ENCODE measurements around the gene LHFPL3. TPM values are rescaled to one million over a fixed set of nuclear protein-coding genes. Genes with fewer than 3 reads are reported as not detected.

LHFPL3 gene
- total RNA-seq, 1 experiment from 2014 or later = not detected

DNA sequence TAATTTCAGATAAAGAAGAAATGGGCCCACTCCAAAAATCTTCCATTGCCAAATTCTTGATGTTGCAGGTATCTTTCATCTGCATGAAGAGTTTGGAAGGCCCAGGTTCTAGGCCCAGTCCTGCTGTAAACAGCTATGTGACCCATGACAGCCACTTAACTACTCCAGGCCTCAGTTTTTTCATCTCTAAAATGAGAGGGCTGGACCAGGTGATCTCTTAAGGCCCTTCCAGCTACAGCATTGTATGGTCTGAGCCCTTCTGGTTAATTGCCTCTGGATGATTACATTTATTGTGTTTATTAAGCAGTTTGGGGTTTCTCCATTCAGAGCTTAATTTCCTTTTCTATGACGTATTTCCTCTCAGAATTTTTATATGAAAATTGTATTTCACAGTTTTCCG, 494.8 kb downstream of the LHFPL3 start:
- ChIA-PET CTCF (no interaction called here), POLR2A (ENCODE audit: unreplicated experiment) (no interaction called here)
- H3F3A ChIP-seq (ENCODE audit: insufficient read depth, low read depth) = peaks cover 5% of the 10 kb centered on the region; the same call in 1 of the 2 replicates
- H4K20me1 ChIP-seq (ENCODE audit: insufficient read depth) = no peaks in the 10 kb centered on the region
- intact Hi-C loops (cut with micrococcal nuclease; ENCODE audit: unreplicated experiment) = no loop called here
- no peak overlapping the region for H3K4me2 ChIP-seq
- no peak for TF ChIP-seq EZH2 (IDR thresholded peaks at IDR 0.05; ENCODE audit: low read depth)
- TF ChIP-seq, protein P1, sequence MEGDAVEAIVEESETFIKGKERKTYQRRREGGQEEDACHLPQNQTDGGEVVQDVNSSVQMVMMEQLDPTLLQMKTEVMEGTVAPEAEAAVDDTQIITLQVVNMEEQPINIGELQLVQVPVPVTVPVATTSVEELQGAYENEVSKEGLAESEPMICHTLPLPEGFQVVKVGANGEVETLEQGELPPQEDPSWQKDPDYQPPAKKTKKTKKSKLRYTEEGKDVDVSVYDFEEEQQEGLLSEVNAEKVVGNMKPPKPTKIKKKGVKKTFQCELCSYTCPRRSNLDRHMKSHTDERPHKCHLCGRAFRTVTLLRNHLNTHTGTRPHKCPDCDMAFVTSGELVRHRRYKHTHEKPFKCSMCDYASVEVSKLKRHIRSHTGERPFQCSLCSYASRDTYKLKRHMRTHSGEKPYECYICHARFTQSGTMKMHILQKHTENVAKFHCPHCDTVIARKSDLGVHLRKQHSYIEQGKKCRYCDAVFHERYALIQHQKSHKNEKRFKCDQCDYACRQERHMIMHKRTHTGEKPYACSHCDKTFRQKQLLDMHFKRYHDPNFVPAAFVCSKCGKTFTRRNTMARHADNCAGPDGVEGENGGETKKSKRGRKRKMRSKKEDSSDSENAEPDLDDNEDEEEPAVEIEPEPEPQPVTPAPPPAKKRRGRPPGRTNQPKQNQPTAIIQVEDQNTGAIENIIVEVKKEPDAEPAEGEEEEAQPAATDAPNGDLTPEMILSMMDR (conservative IDR thresholded peaks at IDR 0.05) = no peak
- no peaks in the 10 kb centered on the region for H3K4me1 ChIP-seq (replicated peaks; ENCODE audit: insufficient read depth)
- no peaks in the 10 kb centered on the region for H3K9me2 ChIP-seq (ENCODE audit: insufficient read depth)
- H3K27ac ChIP-seq = no peak overlapping the region
- no peaks in the 10 kb centered on the region for H3K9me3 ChIP-seq (ENCODE audit: insufficient read depth, low read depth)
- no peaks in the 10 kb centered on the region for H3K79me2 ChIP-seq (ENCODE audit: low read depth)
- DNase-seq = no peak
- no peaks in the 10 kb centered on the region for H3K36me3 ChIP-seq (ENCODE audit: low read depth)
- peaks cover 32% of the 10 kb centered on the region; the same call in 1 of the 2 replicates for H3K27me3 ChIP-seq (ENCODE audit: insufficient read depth, low read depth)
- 0 out of 2 replicates have a peak overlapping the region, but pooled peaks have one; percentile 58 for H2AFZ ChIP-seq
- no peak overlapping the region for H3K4me3 ChIP-seq
- BruUV-seq (replicated peaks) = no TSS peak

DNA sequence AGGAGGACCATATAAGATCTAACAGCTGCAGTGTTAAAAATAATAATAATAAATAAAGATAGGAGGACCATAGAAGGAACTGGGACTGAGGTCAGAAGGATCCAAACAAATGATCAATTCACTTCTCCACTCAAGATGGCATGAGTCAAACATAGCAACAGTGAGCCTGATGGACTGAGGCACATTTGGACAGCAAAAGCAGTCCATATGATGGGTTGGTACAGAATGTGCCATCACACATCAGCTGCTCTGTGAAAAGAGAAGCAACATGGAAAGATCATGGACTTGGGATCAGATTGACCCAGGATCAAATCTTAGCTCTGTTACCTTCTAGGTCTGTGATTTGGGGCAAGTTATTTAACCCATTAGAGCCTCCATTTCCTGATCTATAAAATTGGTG, 496.7 kb downstream of the LHFPL3 start:
- peaks cover 13% of the 10 kb centered on the region; the same call in 1 of the 2 replicates for H3K27me3 ChIP-seq (ENCODE audit: insufficient read depth, low read depth)
- H3K9me2 ChIP-seq (ENCODE audit: insufficient read depth) = no peaks in the 10 kb centered on the region
- no peaks in the 10 kb centered on the region for H3K9me3 ChIP-seq (ENCODE audit: insufficient read depth, low read depth)
- ChIA-PET CTCF (no interaction called here), POLR2A (ENCODE audit: unreplicated experiment) (no interaction called here)
- no peaks in the 10 kb centered on the region for H4K20me1 ChIP-seq (ENCODE audit: insufficient read depth)
- H2AFZ ChIP-seq = no peak overlapping the region
- no peaks in the 10 kb centered on the region for H3K79me2 ChIP-seq (ENCODE audit: low read depth)
- H3K36me3 ChIP-seq (ENCODE audit: low read depth) = no peaks in the 10 kb centered on the region
- no peaks in the 10 kb centered on the region for H3K4me1 ChIP-seq (replicated peaks; ENCODE audit: insufficient read depth)
- H3K4me2 ChIP-seq = no peak overlapping the region
- H3K4me3 ChIP-seq = no peak overlapping the region
- BruUV-seq (replicated peaks) = no TSS peak
- peaks cover 5% of the 10 kb centered on the region; the same call in 1 of the 2 replicates for H3F3A ChIP-seq (ENCODE audit: insufficient read depth, low read depth)
- H3K27ac ChIP-seq = no peak overlapping the region
- intact Hi-C loops (cut with micrococcal nuclease; ENCODE audit: unreplicated experiment) = no loop called here
- no peak for DNase-seq
- TF ChIP-seq EZH2 (IDR thresholded peaks at IDR 0.05; ENCODE audit: low read depth) = no peak
- TF ChIP-seq, protein P1 (conservative IDR thresholded peaks at IDR 0.05) = no peak

DNA sequence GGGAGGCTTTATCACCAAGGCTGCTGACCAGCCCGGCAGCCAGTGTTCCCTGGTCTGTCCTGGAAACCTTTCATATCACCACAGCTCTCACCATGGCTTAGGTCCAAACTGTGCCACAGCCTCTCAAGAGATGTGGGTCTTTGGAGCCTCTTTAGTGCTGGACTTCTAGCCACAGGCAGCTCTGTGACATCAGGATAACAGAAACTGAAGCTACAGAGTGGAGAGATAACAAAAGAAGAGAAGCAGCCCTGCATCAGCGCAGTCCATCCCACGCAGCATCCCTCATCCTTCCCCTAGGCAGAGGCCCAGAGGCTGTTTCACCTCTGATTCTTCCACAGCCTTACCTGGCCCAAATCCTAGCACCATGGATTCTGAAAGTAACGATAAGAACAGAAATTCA, 497.7 kb downstream of the LHFPL3 start:
- no peak overlapping the region for H3K27ac ChIP-seq
- no peaks in the 10 kb centered on the region for H3K36me3 ChIP-seq (ENCODE audit: low read depth)
- H3K4me1 ChIP-seq (replicated peaks; ENCODE audit: insufficient read depth) = no peaks in the 10 kb centered on the region
- no peak for TF ChIP-seq EZH2 (IDR thresholded peaks at IDR 0.05; ENCODE audit: low read depth)
- TF ChIP-seq, protein P1 (conservative IDR thresholded peaks at IDR 0.05) = no peak
- POLR2A ChIA-PET (ENCODE audit: unreplicated experiment) = no interaction called here
- H3F3A ChIP-seq (ENCODE audit: insufficient read depth, low read depth) = peaks cover 5% of the 10 kb centered on the region; the same call in 1 of the 2 replicates
- DNase-seq = no peak
- CTCF ChIA-PET = no interaction called here
- H4K20me1 ChIP-seq (ENCODE audit: insufficient read depth) = no peaks in the 10 kb centered on the region
- no peaks in the 10 kb centered on the region for H3K79me2 ChIP-seq (ENCODE audit: low read depth)
- no peak overlapping the region for H3K4me3 ChIP-seq
- no TSS peak for BruUV-seq (replicated peaks)
- no peaks in the 10 kb centered on the region for H3K9me3 ChIP-seq (ENCODE audit: insufficient read depth, low read depth)
- H3K4me2 ChIP-seq = no peak overlapping the region
- intact Hi-C loops (cut with micrococcal nuclease; ENCODE audit: unreplicated experiment) = no loop called here
- no peaks in the 10 kb centered on the region for H3K9me2 ChIP-seq (ENCODE audit: insufficient read depth)
- no peak overlapping the region for H2AFZ ChIP-seq
- H3K27me3 ChIP-seq (ENCODE audit: insufficient read depth, low read depth) = peaks cover 5% of the 10 kb centered on the region; the same call in 1 of the 2 replicates
